ENCODE measurements around the gene UBE2U. TPM values are rescaled to one million over a fixed set of nuclear protein-coding genes. Genes with fewer than 3 reads are reported as not detected.
"Not testable (repeated sequence)": the region's sequence is repeated elsewhere in the genome, so short reads cannot be mapped to it uniquely, and the experiment has no call there.

Gene UBE2U
- total RNA-seq, 1 experiment from 2014 or later, result not detected

DNA sequence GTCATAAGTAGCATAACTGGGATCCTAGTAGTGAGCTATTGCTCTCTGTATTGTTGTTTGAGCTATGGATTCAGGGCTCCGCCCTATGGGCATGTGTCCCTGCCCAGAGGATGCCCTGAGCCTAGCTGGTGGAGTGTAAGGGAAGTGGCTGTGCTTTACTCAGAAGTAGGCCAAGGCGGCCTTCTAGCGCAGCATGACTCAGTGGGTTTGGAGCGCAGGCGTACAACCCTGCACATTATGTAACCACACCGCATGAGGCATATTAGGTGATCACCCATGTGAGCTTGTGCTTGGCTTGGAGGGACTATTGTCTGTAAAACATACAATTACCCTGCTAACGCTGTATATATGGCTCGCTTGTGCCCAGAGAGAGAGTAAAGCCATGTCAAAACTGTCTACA lies 11.1 kb upstream of the UBE2U start:
- DNase-seq (ENCODE audit: low read depth), result no peak

DNA sequence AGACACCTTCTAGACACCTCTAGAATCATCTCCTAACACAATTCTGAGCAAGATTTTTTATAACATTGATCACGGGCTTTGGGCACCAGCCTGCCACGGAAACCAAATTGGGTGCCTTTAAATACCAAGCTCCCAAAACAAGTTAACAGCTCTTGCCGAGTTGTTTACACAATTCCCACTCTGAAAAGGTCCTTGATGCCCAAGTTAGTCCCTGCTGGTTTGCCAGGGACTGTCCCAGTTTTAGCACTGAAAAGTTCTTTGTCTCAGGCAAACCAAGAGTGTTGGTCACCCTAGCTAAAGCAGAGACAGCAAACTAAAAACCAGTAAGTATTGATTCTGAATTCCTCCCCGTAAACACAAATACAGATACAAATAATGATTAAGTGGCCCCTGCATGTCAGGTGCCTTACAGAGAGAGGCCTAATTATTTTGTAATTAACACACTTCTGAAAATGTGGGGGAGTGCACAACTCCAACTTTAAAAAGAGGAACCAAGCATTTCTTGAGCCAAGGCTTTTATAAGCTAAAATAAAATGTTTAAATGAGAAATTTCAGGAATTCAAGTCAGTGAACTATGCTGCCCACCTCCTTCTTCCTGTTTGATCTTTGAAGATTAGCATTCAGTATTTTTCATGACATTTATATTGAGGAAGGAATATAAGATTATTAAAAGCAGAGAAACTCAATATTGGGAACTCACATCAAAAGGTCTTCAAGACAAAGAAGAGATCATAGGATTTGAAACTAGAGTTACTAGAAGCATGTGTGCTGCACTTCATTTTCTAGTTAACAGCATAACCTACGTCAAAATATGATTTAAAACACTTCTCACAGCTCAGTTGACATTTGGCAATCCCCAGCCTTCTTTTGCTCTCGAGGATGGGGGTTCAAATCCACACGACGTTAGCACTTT lies 9.0 kb upstream of the UBE2U start:
- DNase-seq (ENCODE audit: low read depth), result no peak

DNA sequence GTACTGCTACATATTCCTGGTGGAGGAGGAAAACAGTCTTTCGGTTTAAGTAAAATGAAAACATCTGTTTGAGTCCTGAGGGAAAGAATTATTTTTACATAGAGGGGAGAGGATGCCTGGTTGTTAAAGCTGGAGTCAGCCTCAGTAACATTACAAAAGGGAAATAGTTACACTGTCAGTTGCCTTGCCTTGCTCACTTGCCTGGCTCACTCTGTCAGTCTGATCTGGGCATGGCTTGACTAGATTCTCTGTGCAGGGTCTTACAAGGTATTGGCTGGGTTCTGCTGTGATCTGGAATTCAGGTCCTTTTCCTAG lies 8.4 kb upstream of the UBE2U start:
- no peak for DNase-seq (ENCODE audit: low read depth)

DNA sequence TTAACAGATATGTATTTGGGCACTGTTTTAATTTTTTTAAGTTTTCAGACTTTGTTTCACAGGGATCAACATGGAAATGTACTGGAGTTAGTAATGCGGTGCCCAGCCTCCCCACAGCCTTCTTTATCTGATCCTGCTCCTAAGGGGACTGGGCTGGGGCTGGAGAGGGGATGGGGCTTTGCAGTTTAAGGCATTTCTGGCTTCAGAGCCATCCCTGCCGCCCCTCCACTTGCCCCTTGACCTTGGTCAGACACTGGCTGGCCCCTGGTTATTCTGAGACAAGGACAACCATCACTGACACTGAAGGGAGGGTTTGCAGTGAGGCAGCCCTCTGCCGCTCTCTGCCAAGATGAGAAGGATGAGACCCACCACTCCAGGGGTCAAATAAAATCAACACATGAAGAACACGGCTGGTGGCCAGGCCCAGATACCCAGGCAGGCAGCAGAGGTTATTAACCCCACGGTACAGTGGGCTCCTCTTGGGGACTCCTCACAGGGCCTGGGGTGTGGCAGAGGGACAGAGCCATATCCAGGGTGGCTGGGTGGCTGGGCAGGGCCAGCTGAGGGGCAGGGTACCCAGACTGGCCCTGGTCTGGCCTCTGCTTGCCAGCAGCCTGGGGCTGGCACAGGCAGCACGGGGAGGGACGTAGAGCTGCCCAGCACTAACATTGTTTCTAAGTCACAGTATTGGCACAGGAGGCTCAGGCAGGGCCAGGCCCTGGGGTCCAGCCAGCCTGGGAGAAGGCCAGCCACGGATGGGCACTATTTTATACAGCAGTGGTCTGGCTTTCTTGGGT lies 7.2 kb upstream of the UBE2U start:
- DNase-seq (ENCODE audit: low read depth), result no peak

DNA sequence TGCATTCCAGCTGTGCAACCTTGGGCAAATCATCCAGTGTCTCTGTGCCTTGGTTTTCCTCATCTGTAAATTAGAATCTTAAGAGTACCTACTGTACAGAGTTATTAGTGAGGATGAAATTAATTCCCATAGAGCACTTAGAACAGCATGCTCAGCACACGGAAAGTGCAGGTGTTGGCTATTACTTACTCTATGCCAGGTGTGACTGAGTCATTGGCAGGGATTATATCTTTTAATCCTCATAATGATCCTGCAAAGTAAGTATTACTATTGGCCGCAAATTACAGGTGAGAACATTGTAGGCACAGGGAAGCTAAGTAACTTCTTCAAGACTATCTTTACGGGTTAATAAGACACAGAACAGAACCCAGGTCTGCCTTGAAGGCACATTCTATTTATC lies 6.3 kb upstream of the UBE2U start:
- DNase-seq (ENCODE audit: low read depth), result no peak

DNA sequence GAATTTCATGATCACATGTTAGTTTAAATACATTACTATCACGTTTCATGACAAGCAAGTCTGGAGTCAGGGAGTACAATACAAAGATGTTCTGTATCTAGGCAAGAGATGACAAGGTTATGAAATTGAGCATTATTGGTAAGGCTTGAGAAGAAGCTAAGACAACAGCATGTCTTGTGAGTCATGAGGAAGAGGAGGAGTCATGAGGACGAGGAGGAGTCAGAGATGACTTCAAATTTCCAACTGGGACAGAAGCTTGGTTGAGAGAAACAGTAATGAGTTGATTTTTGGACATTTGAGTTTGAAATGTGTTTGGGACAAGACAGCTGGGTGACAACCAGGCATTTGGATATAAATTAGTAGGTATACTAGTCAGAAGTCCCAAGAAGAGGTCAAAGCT lies 4.3 kb upstream of the UBE2U start:
- DNase-seq (ENCODE audit: low read depth), result no peak

DNA sequence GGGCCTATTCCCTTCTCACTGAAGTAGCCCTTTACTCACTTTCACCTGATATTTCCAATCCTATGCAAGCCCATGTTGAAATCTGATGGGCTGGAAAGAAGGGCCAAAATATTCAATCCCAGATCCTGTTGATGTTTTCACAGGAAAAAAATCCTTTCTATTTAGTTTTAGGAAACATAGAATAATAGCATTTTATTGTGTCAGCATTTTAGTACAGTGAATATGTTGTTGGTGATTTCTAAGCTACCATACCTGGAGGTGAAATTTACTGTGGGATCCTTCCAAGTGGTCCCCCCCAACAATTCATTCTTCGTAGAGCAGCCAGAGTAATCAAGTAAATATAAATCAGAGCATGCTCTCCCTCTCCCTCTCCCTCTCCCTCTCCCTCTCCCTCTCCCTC lies 3.4 kb upstream of the UBE2U start:
- no peak for DNase-seq (ENCODE audit: low read depth)

DNA sequence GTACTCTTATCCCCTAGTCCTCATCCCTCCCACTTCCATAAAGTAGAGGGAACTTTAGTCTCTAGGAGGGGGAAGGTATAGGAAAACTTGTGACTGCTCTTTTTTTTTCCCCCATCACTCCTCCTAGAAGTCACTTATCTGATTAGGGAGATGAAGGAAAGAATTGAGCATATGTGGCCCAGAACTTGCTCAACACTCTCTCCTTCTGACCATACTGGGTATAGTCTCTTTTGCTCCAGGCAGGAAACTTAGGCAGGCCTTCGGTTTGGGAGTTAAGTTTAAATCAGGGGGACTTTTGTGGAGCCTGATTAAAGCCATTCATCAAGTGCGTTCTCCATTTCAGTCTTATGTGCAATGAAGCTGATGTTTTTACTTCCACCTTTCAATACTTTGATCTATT lies 5.8 kb downstream of the UBE2U start:
- DNase-seq (ENCODE audit: low read depth), result no peak

DNA sequence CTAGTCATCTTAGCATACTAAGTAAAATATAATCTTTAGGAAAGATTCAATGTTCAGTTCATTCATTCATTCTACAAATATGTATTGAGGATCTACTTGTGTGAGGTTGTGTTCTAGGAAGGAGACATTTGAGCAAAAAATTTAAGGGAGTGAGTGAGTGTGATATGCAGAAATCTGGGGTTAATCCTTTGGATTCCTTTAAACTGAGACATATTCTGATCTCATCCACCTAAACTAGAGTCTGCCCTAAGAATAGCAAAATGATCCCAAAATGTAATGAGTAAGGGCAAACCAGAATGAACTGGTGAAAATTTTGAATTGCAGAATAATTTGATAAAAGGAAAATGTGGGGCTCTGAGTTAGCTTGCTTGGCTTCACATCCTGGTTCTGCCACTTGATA lies 8.6 kb downstream of the UBE2U start:
- DNase-seq (ENCODE audit: low read depth), result peak; percentile 85

DNA sequence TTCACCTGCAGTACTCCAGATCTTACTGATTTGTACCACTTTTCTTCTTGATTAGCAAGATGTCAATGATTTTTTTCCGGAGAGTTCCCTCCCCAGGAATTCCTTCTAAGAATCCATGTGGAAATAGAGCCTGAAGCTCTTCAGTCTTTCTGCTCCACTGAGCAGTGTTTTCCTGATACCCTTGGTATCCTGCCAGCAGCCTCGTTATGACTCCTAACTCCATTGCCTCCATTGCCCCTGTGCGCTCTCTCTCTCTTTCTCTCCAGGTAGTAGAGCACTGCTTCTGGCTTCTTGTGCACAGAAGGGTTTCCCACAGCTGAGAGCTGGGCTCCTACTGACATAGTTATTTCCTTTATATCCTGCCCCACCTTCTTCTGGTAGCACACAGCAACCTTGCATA lies 12.2 kb downstream of the UBE2U start:
- DNase-seq (ENCODE audit: low read depth), result no peak

DNA sequence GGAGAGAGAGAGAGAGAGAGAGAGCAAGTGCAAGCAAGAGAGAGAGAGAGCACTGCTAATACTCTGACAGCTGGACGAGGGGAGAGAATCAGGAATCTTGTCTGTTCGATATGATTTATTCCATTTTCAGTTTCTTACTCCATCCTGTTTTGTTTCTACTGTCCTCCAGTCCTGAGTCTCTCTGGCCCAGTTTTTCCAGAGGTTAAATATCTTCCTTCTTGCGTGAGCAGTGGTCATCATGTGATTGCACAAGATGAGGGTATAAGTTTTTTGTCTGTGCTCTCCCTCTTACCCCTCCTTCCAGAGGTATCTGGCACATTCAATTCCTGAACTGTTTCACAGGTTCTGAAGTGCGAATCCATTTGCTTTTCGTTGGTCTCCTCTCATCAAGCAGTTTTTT lies 16.8 kb downstream of the UBE2U start:
- DNase-seq (ENCODE audit: low read depth), result no peak

DNA sequence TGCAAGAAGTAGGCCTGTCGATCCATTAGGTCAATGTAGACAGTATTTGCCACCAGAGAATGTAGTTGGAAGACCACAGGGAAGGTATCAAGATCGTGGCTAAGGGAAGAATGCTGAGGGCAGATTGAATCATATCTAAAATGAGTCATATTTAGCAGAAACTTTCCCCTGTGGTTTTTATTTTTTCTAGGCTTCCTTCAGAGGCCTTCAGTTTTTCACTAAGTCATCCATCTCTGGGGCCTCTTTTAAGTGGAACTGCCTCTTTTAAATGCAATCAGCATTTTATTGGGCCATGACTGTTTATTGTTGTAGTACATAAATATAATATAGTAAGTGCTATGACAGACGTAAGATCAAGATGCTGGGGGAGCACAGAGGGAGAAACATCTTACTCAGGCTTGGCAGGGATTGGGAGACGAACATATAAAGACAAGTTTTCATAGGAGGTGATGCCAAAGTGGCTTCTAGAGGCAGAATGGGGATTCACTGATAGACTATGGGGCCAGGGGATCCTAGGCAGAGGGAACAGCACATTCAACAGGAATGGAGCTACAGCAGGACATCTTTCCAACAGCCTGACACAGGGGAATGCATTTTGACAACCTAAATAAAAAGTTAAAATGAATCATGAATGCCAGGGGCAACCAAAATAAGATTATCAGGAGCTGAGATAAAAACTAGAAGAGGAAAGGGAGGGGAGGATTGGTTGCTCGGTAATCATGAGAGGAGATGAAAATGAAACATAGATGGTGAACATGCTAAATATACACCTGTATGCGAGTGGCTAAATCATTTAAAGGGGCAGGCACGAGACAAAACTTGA lies 20.1 kb downstream of the UBE2U start:
- peak; percentile 87 for DNase-seq (ENCODE audit: low read depth)

DNA sequence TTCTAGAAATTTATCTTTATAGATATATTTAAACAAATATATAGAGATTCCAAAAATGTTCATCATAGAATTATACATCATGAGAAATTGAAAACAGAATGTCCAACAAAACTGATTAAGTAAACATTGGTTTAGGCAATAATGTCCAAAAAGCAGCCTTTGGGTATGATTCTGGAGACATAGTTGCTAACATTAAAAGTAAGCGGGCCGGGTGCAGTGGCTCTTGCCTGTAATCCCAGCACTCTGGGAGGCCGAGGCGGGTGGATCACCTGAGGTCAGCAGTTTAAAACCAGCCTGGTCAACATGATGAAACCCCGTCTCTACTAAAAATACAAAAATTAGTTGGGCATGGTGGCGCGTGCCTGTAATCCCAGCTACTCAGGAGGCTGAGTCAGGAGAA lies 20.8 kb downstream of the UBE2U start:
- not testable (repeated sequence) for DNase-seq (ENCODE audit: low read depth)

DNA sequence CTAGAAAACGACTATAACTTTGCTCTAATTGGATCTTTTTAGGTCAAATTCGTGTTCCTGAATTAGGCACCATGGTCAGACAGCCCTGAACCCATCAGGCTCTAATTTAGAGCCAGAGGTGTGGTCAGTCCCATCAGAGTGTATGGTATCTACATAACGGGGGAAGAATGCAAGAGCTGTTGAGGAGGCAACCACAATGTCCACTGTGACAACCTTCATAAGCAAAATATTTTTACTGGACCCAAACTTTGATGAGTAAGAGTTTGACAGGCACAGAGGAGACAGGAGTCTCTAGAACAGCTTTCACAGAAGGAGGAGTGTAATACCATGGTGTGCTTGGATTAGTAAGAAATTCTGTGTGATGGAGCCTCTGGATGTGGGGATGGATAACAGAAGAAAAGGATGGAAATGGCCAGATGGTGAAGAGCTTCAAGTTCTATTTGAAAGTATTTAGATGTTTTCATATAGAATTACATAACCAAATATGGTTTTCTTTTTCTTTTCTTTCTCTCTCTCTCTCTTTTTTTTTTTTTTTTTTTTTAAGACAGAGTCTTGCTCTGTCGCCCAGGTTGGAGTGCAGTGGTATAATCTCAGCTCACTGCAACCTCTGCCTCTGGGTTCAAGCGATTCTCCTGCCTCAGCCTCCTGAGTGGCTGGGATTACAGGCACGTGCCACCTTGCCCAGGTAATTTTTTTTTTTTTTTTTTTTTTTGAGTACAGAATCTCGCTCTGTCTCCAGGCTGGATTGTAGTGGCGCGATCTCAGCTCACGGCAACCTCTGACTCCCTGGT lies 24.9 kb downstream of the UBE2U start:
- DNase-seq (ENCODE audit: low read depth), result peak; percentile 86

DNA sequence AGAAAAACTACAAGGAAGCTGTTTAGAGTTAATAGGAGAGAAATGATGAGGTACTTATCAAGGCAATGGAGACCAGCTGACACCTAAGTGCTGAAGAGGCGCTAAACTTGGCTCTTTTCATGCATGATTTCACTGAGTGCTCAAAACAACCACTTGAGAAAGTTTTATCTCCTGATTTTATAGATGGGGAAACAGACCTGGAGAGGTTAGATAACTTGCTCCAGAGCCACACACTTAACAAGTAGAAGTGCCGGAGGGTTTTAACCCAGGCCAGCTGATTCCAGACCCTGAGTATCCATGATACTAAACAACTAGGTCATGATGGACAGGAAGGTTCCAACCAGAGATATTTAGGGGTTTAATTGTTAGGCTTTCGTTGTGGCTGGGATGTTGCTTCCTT lies 25.9 kb downstream of the UBE2U start:
- no peak for DNase-seq (ENCODE audit: low read depth)

DNA sequence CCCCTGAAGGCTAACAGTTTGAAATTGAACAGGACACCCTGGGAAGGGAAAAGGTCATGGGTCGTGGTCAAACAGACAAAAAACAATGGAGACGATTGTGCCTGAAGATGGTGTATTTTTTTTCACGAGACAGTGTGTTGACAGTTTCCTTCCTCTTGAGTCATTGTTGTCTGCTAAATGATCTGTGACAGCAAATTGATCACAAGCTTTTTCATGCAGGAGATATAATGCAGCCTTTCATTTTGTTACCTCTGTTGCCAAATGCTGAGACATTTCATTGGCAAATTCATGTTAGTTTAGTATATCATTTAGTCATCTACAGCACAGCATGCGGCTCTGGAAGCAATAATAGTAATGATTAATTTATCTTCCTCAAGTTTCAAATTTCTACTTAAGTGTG lies 27.7 kb downstream of the UBE2U start:
- no peak for DNase-seq (ENCODE audit: low read depth)

DNA sequence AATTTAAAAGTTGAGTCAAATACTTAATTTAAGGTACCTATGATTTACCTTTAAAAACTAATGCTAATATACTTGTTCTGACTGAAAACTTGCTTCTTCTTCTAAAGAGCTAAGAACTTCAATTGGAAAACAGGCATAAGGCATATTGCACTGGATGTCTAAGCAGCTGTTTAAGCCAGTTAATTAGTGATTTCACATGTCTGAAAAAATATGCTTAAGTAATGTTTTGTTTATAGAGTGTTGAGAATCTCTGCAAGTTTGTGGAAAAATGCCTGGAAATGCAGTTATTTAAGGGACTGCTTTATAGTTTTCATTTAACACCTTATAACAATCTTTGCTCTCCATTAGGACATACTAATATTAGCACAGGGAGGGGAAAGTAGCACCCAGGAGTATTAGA lies 28.2 kb downstream of the UBE2U start:
- DNase-seq (ENCODE audit: low read depth), result no peak

DNA sequence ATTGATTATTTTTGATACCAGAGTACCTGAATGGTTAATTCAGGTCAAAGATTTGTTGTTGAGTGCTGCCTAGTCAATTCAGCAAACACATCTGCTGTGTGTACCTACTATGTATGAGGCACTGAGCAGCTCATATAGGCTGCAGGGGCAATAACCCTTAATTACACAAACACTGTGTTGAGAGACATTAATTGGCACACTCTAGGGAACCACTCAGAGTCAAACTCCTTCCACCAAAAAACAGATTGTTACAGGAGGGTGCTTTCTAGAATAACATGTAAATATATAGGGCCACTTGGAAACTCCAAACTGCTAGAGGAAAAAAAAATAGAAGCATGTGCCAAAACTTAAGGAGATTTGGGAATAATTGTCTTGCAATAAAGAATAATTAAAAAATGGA lies 31.3 kb downstream of the UBE2U start:
- no peak for DNase-seq (ENCODE audit: low read depth)

DNA sequence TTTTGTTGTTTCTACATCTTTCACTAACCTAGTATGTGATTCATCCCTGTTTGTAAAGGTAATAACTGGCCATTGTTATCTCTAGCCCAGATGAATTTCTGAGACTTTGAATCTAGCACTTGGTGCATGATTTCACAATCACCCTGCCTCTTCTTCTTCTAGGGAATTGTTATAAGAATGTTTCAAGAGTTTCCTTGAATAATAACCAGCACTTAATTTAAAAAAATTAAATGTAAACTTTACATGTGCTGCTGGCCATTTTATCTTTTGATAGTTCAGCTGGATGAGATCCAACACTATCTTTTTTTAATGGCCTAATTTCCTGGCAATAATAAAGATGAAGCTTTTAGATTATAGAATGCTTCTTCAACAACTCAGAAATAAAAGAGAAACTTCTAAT lies 31.8 kb downstream of the UBE2U start:
- no peak for DNase-seq (ENCODE audit: low read depth)

DNA sequence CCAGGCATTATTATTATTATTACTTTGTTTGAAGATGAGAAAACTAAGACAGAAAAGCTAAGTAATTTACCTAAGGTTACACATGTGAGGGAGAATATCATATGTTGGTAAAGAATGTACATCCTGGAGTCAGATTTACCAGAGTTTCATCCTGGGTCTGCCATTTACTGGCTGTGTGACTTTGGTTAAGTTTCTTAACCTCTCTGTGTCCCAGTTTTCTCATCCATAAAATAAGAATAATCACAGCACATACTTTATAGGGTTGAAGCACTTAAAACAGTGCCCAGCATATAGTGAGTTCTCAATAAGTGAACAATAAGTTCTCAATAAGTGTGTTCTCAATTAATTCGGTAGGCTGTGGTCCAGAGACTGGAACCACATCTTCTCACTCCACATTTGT lies 32.5 kb downstream of the UBE2U start:
- DNase-seq (ENCODE audit: low read depth), result no peak

DNA sequence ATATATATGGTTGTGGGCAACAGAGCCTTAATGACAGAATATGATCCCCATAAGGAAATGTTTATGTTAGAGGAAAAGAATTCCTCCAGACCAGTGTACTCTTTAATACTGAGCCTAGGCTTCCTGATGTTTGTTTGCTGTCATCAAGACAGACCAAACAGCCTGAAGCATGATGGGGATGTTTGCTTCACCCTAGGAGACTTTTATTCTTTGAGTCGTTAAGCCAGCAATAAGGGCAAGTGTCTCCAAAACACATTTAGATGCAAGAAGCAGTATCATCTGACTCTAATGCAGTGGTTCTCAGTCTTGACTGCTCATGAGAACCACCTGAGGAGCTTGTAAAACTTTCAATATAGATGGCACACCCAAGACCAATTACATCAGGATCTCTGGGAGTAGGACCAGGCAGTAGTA lies 33.1 kb downstream of the UBE2U start:
- no peak for DNase-seq (ENCODE audit: low read depth)
